GM18870 (cell line): ENCODE data around the gene CACNG5.

Experiments
- ATAC-seq: cut with Tn5 transposase; IDR thresholded peaks from one replicate; pipeline ENCODE4 v1.9.1; 2021; ENCODE audit warnings: moderate library complexity; ENCODE audit not compliant: unreplicated experiment

CACNG5 gene

DNA sequence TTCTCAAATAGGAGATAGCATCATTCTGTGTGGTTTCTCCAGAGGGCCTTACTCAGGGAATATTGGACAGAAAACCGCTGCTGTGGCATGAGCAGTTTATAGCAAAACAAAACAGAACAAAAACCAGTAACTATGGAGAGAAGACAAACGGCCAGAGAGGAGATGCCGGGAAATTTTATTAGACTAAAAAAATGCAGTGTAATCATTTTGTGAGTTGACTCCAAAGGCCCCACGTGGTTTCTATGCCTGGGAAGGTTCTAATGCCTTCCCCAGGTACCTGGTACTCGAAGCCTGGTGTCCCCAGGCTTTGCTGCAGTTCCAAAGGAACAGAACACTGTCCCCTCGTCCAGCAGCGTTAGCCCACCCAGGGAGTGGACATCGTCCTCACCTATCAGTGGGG lies 12.9 kb upstream of the CACNG5 start:
- no peak for ATAC-seq

DNA sequence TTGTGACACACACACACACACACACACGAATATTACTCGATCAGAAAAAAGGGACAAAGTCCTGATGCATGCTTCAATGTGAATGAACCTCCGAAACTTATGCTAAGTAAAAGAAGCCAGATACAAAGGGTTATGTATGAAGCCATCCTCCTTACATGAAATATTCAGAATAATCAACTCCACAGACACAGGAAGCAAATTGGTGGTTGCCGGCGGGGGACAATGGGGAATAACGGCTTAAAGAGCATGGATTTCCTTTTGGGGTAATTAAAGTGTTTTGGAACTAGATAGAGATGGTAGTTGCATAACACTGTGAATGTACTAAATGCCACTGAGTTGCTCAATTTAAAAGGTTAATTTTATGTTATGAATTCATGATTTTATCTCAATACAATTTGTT lies 8.1 kb upstream of the CACNG5 start:
- no peak for ATAC-seq

DNA sequence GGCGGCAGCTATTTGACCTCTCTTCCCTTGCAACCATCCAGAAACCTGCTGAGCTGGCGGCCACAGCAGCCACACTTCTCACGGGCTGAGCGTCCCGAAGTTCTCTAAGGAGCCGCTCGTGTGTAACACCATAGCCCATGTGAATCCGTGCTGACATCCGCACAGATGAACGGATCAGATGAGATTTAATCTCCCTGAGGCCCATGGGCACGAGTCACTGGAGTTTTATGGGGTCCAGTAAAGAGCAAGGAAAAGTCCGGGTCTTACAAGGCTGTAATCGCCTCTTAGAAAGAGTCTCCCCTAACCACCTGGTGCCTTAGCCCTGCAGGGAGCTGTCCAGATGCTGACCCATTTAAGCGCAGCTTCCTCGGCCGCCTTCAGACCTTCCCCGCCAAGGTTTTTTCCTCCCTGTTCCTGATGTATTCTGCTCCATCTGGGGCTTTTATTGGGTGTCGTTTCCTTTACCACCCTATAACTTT lies 5.5 kb upstream of the CACNG5 start:
- ATAC-seq = no peak

DNA sequence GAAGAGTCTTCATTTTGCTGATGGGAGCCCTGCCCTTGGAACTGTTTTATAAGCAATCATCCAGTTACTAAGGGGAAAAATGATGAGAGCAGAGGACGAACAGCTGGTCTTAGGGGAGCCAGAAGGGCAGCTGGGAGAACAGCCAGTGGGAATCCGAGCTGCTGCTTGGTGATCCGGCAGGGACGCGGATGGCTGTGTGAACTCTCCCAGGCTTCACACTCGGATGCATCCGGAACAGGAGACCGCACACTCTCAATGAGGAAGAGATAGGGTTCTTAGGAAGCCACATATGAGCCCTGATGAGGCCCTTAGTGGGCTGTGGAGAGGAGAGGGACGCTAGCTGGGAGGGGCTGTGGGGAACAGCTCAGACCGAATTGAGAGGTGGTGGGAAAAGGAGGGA lies 5.0 kb upstream of the CACNG5 start:
- no peak for ATAC-seq

DNA sequence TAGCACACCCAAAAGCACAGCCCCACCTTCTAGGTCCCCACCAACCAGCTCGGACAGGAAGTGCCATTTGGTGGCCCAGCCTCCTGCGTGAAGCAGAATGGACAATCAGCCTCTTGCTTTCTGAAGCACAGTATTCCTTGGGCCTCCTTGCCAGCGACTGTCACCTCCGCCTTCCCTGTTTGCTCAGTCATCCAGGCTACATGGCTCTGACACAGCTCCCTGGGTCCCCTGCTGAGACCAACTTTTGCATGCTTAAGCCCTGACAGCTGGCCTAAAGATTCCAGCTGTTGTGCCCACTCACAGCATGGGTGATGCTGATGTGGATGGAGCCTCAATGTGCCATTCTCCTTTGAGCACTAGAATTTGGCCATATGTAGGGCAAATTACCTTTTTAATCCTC lies 4.5 kb upstream of the CACNG5 start:
- ATAC-seq = no peak

DNA sequence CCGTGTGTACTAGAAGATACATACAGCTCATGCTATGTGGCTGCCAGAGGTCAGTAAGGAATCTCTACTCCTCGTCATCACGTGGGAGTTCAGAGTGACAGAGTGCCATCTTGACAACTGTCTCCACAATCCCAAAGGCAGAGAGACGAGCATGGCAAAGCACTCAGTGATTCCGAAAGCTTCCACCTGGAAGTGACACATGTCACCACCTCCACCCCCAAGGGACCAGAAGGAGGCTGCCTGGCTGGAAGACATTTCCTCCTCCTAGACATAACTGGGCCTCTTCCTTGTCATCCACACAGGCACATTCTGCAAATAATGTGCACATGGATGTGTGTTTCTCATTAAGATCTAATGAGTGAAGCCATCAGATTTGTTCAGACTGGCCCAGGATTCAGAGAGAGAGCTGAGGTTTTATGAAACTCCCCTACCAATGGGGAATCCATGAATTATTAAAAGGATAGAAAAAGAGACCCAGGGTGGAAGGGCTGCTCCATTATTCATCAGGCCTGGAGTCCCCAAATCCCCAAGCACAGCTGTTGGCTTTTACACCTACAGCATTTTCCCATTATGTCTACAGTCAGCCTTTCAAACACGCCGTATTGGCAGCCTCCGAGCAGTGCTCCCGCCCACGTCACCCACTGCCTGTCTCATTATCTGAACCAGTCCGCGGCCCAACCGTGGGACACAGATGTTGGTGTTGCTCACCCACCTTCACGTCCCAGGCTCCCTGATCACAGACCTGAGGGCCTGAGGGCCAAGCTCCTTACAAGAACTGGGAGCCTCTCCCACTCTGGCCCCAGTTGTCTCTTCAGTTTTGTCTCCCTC lies 3.3 kb upstream of the CACNG5 start:
- no peak for ATAC-seq

DNA sequence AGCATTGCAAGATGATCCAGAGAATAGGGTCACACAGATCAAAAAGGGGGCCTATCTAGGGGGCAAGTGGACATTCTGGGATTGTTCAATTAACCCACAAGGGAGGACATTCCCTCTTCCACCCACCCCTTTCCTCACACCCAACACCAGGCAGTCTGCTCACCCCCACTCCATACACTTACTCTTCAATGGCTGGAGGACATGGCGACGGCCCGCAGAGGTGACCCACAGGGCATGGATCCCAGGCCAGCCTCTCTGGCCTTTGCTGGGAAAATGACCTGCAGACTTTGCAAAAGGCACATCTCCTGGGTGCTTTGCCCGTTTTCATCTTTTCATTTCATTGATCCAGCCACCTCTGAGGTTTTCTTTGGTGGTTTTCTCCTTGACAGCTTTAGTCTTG lies 1.7 kb upstream of the CACNG5 start:
- ATAC-seq = no peak

DNA sequence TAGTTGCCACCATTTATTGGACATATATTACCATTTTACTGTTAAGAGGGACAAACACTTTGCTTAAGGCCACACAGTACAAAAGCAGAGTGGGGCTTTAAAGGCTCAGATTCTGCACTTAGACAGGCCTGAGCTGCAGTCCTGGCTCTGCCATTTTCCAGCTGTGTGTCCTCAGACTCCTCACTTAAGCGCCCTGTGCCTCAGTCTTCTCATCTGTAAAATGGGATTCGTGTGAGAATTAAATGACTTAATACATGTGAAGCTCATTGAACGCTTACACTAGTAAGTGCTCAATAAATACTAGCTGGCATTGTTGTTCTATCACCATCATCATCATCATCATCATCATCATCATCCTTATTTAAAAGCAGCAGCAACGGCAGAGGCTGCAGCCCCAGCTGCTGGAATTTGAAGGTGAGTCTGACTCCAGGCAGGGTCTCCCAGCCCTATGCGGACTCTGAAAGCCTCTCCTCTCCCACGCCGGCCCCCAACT lies 445 bp upstream of the CACNG5 start:
- no peak for ATAC-seq

DNA sequence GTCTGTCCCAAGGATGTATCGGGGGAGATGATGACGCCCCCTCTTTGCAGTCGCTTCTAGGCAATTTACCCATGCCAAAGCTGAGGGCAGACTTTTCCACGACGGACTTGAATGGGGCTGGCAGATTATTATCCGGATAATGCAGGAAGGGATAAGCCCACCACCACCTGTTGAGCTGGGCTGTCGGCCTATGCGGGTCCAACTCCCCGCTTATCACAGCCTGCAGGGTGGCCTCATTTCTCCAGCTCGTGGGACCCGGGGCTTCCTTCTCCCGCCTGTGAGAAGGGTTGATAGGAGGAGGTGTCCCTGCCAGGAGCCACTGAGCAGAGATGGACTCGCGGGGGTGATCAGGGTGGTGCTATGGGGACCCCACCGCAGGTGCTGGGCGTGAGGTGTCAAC lies 559 bp downstream of the CACNG5 start:
- ATAC-seq = no peak

DNA sequence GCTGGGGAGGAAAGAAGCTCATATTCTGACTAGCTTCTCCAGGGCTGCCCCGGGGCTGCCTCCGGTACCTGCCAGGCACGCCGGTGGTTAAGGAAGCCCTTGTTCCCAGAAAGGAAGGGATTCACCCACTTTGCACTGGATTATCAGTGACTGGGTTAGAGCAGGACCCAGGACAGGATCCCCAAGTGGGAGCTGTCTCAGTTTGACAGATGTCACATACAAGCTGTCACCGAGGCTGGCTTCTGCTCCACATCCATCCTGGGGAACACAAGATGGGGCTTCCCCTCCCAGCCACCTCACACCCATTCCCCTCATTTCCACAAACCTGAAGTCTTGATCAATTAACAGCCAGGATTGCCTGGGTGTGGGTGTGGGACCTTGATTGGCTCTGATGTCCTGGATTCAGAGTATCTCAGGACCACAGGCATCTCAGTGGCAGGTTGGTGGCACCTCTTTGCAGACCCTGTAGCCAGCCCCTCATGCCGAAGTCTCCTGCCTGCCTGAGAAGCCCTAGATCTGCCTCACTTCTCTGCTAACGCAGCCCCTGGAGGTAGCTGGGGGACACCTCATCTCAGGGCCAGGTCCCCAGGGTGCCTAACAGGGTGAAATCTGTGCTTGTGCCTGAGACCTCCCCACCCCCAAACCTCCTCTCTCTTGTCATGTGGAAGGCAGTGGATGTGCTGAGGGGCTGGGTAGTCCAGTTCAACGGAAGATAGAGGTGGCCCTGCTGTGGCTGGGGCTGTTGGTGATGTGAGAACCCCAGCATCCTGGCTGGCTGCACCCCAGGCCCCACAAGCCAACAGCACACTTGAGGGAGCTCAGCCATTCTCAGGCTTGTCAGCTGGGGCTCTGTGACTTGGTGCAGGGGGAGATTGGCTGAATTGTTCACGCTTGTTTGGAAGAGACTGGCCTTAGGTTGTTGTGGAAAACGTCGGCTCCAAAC lies 1.4 kb downstream of the CACNG5 start:
- no peak for ATAC-seq

DNA sequence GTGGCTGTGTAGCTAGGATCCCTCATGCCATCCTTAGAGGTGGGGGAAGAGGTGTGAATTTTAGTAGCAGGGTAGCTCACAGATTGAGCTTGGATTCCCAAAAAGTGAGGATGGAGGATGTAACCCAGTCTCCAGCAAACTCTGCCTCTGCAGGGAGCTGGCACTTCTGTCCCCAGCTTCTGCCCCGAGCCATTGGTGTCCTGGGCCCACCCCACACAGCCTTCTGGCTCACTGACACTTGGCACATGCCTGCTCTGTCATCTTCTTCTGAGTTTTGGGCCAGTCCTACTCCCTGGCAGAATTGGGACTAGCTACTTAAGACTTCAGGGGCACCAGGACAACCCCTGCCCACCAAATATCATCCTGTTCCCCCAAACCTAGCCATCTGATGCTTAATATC lies 2.3 kb downstream of the CACNG5 start:
- no peak for ATAC-seq

DNA sequence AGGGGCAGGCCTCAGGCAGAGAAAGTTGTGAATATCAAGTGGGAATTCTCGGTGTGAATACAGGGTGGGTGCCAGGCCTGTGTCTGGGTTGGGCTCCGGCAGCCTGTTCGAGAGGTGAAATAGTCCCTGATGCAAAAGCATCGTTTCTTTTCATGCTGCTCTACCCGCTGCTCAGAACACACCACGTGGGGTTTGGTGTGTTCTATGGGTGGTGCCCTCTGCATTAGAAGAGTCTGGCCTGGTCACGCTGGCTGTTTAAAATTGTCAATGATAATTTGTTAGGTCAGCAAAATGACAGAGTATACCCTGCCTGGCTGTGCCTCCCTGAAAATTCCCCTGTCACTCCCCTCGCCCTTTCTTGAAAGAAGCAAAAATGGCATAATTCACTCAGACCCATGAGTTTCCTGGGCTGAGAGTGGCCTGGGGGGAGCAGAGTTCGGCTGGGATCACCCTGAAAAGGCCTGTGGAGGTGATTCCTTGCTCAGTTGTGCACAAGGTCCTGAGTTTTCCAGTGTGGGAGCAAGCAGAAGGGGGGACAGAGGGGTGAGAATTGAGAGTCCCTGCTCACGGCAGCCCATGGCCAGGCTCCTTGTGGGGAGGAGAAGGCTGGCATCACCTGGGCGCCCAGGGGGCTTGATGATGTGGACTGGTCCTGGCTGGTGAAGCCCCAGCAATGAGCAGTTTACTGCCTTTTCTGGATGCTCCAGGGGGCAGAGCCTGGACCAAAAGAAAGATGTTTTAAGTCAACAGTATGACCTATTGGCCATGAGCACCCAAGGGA lies 3.2 kb downstream of the CACNG5 start:
- no peak for ATAC-seq

DNA sequence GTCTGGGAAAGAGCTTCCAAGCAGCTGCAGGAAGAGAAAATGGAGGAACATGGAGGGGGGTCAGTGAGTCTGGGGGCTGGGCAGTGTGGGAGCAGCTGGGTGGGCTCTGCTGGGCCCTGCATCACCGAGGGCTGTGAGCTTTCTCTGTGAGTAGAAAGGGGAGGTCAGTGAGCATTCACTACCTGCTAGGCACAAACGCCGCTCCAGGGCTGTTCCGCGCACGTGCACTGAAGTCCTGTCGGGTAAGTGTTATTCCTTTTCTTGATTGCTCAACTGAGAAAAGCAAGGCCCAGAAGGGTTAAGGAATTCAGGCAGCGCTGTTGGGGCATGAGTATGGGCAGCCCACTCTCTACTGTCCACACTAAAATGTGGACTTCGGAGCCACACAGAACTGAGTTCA lies 4.7 kb downstream of the CACNG5 start:
- ATAC-seq = no peak

DNA sequence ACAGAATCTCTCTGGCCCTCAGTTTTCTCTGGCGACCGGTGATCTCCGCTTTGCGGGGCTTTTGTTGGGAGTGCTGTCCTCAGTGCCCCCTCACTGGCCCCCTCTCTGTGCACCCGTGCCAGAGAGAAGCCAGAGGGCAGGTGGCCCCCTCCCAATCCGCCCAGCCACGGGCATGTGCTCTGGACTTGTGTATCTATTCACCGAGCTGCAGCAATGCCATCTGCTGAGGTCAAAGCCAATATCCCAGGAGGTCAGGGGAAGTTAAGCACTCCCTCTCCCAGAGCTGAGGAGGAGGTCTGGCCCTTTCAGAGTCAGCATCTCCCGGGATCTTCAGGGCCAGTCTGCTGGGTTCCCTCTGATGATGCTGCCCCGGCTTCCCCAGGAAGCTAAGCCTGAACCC lies 5.1 kb downstream of the CACNG5 start:
- ATAC-seq = no peak

DNA sequence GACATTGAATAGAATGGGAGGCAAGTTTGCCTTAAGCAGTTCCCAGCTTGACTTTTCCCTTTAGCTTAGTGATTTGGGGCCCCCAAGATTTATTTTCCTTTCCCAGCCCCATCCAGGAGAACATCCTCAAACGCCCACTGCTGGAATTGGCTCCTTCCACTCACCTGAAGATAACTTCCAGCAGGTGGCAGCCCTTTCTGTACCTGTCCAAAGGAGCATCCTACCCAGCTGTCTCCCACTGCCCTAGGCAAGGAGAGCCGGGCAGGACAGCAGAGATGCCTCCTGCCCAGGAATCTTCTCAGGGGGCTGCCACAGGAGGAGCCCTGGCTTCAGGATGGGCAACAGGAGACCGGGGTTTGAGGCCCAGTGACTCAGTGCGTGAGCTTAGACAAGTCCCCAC lies 6.4 kb downstream of the CACNG5 start:
- no peak for ATAC-seq

DNA sequence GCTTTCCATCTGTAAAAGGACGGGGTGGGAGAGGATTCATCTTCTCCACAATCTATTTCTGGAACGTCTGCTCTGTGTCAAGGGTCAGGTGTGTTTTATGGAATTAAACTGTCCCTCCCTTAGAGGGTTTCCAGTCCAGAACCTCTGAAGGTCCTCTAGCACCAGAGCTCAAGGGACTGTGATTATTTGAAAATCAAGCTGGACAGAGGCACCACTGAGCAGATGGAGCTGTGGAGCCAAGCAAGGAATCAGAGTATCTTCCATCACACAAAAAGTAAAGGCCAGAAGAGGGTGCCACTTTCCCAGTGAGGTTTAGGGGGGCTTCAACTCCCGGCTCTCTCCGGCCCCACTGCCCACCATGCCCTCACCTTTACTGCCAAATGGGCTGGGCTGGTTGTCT lies 6.8 kb downstream of the CACNG5 start:
- ATAC-seq = no peak

DNA sequence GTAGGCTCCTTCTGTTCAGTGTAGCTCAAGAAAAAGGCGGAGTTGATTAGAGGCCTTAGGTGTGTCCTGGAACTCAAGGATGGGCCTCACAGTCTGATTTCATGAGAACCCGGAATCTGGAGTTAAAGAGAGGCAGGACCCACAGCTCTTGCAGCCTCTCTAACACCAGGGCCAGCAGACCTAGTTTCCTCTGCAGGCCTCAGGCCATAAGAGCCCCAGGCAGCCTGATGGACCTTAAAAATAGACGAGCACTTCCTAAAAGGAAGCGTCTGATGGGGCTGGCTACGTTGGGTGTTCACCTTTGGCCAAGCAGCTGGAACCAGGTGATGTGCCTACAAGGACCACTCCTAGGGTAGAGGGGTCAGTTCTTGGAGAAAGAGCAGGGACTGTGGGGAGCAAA lies 7.6 kb downstream of the CACNG5 start:
- no peak for ATAC-seq

DNA sequence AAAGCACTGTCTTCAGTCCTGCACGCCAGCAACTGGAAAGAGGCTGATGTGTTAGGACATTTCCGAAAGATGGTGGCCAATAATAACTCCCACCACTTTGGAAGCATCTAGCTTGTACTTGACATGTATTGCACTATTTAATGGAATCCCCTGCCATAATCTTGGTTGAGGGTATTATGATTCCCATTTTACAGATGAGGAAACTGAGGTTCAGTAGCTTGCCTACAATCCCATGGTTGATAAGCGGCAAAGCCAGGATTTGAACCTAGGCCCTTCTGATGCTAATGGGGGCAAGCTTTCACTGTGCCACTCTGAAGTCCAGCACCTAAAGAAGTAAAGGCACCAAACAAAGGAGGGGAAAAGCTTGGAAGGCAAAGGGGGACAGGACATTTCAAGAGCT lies 8.0 kb downstream of the CACNG5 start:
- ATAC-seq = no peak

DNA sequence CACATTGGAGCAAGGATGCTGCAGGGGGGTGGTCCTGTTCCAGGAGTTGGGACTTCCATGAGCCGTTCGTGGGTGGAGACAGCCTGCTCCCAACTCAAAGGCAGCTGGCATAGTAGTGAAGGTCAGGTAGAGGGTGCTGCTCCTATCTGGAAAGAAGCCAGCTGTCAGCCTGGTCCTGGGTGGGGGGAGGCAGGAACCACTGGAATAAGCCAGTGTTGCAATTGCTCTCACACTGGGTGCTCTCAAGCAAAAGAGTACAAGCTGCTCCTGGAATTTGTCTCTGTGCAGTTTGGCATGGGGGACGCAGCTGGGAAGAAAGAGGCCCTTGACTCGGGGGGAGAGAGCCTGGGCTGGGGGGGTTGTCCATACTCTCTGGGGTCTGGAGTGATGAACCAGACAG lies 8.7 kb downstream of the CACNG5 start:
- no peak for ATAC-seq

DNA sequence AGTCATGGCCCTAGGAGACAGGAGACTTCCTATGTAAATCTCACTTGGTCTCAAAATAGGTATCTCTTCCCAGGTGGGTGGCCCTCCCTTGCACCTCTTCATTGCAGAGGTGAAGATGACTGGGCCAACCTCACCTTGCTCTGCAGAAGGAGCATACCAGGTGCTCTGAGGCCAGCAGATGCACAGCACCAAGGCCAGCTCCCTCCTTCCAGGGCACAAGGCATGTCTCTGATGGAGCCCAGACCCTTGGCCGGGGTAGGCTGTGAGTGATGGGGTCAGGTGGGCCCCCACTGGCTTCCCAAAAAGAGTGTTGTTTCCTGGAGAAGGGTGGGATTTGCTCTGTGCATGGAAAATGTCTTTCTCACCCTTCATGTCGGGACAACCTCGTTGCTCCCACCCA lies 12.8 kb downstream of the CACNG5 start:
- no peak for ATAC-seq

DNA sequence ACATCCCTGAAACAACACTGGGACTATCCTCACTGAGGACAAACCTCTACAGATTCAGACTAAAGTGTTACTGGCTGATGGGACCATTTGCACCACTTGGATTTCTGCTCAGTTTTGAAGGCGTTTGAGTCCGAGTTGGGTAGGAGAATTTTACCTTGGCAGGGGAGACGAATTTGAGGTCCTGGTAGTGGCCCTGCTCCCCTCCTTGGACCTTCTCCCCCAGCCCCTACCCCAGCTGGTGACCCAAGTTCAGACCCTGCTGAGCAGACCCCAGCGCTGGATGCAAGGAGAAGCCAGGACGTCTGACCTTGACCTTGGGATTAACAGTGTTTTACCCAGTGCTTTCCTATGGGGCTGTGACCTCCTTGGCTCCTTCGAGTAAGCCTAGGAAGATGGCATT lies 13.6 kb downstream of the CACNG5 start:
- ATAC-seq = no peak
